IPS-NIHi7 (cell line): ENCODE results near the gene IL15.
A peak's percentile ranks its signal among the peaks of the same experiment; 100 is the strongest.
"Not testable (repeated sequence)": the region's sequence is repeated elsewhere in the genome, so short reads cannot be mapped to it uniquely, and the experiment has no call there.

Experiments used
- DNase-seq: peaks from one replicate; pipeline ENCODE4 v3.0.0; 2012; ENCODE audit warnings: mixed read lengths; ENCODE audit errors: extremely low spot score

The IL15 gene

DNA sequence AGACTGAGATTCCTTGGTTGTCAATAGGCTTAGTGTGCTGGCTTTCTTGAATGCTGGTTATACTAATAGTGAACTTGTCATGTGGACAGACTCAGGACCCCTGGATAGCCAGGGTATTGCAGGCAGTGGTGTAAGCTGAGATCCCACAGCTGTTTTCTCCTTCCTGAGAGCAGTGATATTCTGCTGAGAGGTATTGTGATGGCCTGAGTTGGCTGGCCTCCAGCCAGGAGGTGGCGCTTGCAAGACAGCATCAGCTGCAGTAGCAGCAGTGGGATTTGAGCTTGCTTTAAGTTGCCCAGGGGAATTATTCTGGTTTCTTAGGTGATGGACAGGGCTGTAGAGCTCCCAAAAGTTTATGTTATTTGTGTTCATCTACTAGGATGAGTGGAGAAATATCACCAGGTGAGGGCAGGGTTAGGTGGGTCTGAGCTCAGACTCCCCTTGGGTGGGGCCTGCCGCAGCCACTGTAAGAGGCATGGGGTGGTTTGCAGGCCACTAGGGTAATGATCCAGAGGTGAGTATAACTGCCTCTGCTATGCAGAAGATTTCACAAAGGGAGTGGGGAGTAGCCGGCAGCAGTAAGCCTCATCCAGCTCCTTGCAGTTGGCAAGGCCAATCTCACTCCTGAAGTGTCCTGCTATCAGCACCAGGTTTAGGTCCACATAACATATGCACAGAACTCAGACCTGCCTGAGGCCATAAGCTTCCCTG is 66.2 kb downstream of the IL15 start:
- peak; percentile 20 for DNase-seq

DNA sequence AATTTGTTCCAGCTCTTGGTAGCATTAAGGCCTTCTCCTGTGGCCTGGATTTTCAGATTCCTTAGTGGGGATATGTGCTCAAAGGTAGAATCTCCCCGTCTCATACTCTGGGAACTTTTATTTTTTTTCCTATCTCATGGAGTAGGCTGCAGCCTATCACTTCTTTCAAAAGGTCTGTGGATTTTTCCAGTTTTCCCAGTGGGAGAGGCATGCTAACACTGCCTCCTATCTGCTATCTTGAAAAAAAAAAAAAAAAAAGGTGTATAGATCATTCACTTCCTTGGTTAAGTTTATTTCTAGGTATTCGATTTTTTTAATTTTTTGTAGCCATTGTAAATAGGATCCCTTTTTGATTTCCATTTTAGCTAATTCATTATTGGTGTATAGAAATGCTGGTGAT is 67.1 kb downstream of the IL15 start:
- DNase-seq: no peak

DNA sequence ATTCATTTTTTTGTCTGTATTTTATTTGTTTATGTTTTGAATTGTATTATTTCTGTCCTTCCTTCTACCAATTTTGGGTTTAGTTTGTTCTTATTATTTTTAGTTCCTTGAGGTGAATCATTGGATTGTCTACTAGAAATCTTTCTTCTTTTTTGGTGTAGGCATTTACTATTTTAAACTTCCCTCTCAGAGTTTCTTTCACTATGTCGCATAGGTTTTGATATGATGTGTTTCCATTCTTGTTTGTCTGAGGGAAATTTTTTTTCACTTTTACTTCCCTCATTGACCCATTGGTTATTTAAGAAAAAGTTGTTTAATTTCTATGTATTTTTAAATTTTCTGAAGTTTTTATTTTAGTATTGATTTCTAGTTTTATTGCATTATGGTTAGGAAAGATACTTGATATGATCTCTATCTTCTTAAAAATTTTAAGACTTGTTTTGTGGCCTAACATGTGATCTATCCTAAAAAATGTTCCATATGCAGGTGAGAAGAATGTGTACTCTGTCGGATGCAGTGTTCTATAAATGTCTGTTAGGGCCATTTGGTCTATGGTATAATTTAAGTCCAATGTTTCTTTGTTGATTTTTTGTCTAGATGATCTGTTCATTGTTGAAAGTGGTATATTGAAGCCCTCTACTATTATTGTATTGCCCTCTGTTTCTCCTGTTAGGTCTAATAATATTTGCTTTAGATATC is 68.8 kb downstream of the IL15 start:
- no peak for DNase-seq

DNA sequence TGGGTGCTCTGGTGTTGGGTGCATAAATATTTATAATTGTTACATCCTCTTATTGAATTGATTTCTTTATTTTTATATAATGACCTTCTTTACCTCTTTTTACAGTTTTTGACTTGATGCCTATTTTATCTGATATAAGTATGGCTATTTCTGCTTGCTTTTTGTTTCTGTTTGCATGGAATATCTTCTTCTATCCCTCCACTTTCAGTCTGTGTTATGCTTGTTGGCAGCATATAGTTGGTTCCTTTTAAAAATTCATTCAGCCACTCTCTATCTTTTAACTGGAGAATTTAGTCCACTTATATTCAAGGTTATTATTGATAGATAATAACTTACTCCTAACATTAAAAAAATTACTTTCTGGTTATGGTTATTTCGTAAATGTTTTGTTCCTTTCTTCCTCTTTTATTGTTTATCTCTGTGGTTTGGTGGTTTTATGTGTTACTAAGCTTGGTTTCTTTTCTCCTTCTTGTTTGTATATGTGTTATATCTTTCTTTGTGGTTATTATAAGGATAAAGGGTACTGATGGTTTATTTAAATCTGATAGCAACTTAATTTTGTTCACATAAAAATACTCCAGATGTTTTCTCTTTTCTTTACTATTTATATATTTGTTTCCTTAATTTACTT is 69.5 kb downstream of the IL15 start:
- no peak for DNase-seq

DNA sequence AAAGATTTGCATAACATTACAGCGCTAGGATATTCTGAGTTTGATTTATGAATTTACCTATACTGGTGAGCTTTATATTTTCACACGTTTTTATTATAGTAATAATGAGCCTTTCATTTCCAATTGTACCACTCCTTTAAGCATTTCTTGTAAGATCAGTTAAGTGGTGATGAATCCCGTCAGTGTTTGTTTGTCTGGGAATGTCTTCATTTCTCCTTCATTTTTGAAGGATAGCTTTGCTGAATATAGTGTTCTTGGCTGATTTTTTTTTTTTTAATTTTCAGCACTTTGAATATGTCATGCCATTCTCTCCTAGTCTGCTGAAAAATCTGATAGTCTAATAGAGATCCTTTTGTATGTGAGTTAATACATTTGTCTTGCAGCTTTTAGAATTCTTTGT is 70.1 kb downstream of the IL15 start:
- DNase-seq: no peak

DNA sequence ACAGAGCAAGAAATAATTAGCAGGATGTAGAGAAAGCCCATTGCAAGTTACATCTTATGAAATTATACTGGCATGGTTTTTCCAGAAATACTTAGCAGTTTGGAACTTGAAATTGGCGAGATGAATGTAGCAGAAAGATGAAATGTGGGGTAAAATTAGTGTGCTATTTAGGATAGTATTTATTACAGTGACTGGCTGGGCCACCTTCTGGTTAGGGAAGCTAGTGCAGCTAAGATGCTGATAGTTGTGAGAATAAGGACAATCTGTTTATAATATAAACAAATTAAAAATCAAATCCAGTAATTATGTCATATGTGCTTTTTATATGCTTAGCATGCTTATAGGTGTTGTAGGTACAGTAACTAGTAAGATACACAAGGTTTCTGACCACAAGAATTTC is 74.8 kb downstream of the IL15 start:
- no peak for DNase-seq

DNA sequence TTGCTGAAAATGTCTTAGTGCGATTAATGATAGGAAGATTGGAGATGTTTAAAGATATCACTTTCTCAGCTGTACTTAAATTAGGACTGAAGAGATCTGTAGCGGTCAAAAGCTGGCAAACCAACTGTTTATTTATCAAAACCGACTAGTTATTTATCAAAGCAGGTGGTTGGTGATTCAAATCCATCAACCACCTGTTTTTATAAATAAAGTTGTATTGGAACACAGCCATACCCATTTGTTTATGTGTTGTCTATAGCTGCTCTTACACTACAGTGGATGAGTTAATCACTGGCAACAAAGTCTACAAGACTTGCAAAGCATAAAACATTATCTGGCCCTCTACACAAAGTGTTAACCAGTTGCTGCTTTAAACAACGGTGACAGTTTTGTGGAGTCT is 76.8 kb downstream of the IL15 start:
- DNase-seq: no peak

DNA sequence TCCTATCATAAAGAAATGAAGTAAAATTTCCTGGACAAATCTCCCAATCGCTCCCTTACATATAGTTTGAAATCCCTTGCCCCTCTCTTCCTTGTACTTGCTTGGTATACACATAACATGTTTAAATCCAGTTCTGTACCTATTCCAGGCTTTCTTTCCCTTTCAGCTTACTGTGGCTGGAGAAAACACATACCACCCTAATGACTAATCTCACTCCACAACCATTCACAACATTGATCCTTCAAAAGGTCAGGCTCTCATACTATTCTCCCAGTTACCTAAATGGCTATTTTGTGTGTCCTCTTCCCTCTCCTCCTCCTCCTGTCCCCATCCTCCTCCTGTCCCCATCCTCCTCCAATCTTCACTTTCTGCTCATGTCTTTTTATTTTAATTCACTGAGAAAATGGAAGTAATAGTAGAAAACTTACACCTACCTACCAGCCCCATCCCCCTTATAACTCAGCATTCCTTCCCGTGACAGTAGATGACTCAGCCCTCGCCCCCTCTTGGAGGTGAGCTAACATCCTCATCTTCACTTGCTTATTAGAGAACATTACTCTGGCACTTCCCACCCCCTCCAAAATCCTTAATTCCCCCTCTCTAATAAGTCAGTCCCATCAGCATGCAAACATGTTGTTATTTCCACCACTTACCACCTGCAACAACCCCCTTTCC is 77.5 kb downstream of the IL15 start:
- DNase-seq: peak; percentile 51

DNA sequence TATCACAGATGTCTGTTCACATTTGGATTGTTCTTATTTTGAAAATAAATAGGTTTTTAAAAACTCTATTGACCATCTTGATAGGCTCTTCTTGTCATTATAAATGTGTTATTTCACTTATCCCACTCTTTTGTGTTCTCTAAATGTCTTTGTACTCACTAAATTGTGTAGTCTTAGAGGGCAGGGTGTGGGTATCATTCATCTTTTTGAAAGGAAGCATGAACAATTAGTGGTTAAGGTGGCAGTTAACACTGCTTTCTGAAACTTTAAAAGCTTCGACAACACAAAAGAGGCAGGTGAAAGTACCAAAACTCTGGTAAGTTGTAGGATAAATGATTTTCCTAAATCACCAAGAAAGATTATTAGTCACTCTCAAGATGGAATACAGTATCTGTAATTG is 83.2 kb downstream of the IL15 start:
- DNase-seq: no peak

DNA sequence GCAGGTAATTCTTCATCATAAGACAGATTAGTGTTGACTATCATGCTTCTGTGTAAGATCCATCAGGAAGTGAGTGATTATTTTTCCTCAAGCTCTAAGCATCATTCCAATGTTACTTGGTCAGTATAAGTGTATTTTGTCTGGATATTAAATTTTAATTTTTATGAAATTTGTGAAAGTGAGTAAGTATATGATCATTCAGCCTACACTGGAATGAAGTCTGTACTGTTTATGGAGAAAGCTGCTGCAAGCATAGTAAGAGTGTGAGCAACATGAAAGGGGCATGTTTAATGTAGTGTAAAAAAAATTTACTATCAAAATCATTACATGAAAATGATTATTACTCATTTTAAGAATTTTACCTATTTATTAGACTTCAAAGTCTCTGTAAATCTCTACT is 84.8 kb downstream of the IL15 start:
- no peak for DNase-seq

DNA sequence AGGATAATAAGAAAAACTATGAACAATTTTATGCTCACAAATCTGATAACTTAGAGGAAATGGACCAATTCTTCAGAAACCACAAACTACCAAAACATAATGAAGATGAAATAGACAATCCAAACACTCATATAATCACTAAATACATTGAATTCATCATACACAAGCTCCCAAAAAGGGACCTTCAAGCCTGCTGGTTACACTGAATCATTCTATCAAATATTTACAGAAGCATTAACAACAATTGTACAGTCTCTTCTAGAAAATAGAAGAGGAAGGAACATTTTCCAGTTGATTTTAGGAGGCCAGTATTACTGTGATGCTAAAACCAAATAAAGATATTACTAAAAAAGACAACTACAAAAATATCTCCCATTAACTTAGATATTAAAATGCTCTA is 88.3 kb downstream of the IL15 start:
- no peak for DNase-seq

DNA sequence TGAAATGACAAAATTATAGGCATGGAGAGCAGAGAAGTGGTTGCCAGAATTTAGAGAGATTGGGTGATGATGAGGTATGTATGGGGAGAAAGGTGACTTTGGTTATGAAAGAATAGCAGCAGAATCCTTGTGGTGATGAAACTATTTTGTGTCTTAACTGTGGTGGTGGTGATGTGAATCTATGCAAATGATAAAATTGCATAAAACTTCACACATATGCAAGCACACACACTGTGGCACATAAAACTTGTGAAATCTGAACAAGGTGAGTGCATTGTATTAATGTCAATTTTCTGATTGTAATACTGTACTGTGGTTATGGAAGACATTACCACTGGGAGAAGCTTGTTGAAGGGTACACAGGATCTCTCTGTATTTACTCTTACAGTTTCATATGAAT is 91.0 kb downstream of the IL15 start:
- no peak for DNase-seq

DNA sequence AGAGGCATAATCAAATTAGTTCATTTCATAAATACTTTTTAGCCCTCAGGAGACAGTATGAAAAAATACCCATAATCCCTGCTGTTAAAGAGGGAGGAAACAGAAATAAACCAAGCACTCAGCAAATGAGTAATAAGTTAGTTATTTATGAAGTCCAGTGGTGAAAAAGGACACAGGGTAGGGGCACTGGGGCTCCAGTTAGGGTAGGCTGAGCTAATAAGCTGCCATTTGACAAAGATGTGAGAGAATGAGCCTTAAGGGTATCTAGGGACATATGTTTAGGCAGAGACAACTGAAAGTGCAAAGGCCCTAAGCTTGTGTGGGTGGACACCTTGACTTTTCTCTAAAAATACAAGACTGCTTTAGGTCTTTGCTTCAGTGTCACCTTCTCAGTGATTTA is 94.4 kb downstream of the IL15 start:
- no peak for DNase-seq

DNA sequence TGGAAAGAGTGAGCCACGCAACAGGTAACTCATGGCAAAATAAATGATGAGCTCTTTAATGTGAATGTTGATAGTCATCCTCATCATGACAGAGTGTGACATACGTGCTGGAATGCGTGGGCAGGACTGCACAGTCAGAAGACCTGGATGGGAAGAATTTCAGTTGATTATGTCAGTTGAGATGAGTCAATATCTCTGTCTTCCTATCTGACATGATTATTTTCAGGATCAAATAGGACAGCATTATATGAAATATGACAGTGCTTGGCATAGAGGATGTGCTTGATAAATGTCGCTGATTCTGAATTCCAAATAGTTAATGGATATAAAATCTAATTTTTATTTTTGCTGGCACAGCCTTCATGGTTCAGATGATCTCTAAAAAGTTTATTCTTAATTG is 95.1 kb downstream of the IL15 start:
- no peak for DNase-seq

DNA sequence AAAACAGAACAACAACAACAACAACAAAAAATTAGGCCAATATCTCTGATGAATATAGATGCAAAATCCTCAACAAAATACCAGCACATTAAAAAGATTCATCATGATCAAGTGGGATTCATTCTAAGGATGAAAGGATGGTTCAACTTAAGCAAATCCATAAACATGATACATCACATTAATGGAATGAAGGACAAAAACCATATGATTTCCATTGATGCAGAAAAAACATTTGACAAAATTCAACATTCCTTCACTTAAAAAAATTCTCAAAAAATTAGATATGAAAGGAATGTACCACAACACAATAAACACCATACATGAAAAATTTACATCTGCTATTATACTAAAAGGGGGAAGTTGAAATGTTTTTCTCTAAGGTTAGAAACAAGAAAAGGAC is 103.3 kb downstream of the IL15 start:
- no peak for DNase-seq

DNA sequence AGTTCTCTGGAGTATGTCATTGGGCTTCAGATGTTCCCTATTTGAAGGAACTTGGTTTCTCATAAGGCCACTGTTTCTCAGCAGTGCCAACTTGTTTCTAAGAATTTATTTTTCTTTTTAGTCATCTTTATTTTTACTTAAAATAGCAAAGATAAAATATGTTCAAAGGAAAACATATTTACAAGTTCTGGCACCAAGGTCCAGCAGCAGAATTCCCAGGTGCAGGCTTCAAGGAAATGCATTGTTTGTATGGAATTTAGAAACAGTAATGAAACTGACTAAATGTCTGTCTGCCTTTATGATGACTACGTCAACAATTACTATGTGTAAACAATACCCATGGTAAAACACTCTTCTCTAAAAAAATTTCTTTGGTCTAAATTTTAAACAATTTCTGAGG is 109.6 kb downstream of the IL15 start:
- no peak for DNase-seq

DNA sequence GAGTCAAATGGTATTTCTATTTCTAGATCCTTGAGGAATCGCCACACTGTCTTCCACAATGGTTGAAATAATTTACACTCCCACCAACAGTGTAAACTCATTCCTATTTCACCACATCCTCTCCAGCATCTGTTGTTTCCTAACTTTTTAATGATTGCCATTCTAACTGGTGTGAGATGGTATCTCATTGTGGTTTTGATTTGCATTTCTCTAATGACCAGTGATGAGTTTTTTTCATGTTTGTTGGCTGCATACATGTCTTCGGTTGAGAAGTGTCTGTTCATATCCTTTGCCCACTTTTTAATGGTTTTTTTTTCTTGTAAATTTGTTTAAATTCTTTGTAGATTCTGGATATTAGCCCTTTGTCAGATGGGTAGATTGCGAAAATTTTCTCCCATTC is 115.4 kb downstream of the IL15 start:
- not testable (repeated sequence) for DNase-seq

DNA sequence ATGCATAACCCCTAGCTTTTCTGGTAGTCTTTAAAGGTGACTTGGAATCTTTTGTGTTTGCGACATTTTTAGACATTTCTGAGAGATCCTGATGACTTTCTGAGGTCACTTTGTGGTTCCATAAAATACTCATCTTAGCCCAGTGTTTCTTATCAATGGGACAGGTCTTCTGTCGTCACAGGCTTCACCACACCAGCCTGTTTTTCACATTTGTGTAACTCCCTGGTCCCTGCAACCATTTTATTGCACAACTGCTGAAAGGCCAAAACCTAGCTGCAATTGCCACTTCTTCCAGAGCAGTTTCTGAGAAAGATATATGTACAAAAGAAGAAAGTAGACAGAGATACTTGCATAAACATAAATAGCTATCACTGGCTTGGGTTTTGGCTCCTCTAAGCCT is 120.9 kb downstream of the IL15 start:
- DNase-seq: no peak

DNA sequence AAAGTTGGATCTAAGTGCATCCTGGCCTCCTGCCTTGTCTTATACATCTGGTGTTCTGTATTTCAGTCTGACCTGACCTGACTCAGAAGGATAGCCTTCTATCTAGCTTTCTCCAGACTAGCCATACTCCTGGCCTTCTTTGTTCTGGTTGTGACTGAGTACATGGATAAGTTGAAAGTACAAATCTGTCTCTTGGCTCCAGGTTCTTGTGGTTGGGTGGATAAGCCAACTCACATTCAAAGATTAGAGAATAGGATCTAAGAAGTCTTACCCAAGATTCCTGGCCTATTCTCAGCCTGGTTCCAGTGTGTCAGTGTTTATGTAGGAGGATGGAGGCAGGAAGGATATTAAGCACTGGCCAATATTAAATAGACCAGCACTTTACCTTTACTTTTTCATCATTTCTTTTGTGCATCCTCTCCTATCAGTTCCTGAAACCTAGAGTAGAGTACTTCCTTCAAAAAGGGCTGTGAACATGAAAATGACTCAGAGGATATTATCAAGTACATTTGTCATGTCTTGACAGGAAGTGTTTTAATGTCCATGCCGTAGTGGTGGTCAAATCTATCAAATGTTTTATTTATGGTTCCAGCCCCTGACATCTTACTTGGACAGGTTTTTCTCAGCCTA is 123.5 kb downstream of the IL15 start:
- DNase-seq: no peak

DNA sequence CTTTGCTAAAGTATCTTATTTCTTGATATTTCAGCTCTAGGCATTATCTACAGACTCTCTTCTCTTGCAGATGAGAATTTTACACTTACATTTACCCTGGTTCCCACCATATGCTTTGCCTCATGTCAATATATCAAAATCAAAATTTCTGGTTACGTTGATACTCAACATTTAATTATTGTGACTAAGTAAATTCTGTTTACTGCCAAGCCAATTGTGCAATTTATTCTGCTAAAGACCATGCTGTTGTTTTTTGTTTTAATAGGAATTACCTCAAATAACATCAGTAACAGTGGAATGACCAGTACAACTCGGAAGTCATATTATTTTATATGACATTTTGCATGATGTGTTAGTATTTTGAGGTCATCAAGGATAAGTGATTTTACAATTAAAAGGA is 125.5 kb downstream of the IL15 start:
- no peak for DNase-seq

DNA sequence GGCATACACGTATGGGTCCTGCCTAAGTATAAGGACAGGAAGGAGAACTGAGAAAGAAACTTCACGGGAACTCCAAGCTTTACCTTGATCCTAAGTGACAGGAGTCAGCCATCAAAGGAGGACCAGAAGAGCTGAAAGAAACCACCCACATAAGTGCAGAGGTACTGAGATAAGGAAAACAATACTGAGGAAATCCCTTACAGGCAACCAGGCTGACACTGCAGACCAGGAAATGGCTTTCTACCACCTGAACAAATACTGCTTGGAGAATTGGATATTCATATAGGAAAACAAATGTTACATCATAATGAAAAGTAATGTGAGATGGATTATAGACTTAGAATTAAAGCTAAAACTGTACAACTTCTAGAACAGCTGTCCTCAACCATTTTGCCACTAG is 127.0 kb downstream of the IL15 start:
- DNase-seq: no peak

DNA sequence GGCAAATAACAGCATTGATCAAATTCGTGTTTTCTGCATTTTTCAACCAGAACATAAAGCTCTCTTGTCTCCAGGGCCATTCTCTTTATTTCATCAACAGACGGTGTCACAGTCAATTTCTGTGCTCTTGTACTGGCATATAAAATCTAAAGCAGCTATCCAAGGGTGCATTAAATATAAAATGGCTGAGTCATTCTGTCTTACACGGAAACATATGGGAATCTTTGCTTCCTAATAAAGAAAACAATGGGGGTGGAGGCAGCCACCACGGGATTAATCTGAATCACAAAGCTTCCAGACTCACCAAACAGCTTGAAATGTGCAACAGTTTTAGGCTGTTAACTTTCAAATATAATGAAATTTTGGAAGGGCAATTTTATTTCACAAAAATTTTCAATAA is 132.6 kb downstream of the IL15 start:
- no peak for DNase-seq
